Measurements from ENCODE around the gene MAPKAPK2. TPM values are rescaled to one million over a fixed set of nuclear protein-coding genes. Genes with fewer than 3 reads are reported as not detected.

The MAPKAPK2 gene
- total and polyA plus RNA-seq, 2 donors (not counting 1 experiment from before 2014, with no cell fraction given), result 60.3 to 85.8 TPM

- H3K36me3 ChIP-seq (replicated peaks in 1 of 2; ENCODE audit: control extremely low read depth in 1 of 2, control insufficient read depth in 1 of 2, extremely low read depth in 1 of 2, insufficient read depth in 2 of 2, low read length in 1 of 2), result peaks cover 2 to 43% of the 10 kb centered on the region in 2 experiments
- no peak overlapping the region for H3K27ac ChIP-seq (ENCODE audit: low read length in 2 of 2)
- H3K27me3 ChIP-seq (replicated peaks in 1 of 4; ENCODE audit: control extremely low read depth in 1 of 4, control insufficient read depth in 3 of 4, insufficient read depth in 4 of 4, low read length in 3 of 4), result no peaks in the 10 kb centered on the region
- 67% methylated on average over 8 of the region's 8 CpGs for WGBS (ENCODE audit: insufficient coverage)
- H4K20me1 ChIP-seq (ENCODE audit: control insufficient read depth, insufficient read depth, low read length, poor library complexity, severe bottlenecking), result peaks cover 60% of the 10 kb centered on the region
- no peaks in the 10 kb centered on the region for H3K9me3 ChIP-seq (ENCODE audit: control extremely low read depth in 1 of 3, control insufficient read depth in 2 of 3, insufficient read depth in 1 of 3, low read length in 2 of 3)
- TF ChIP-seq EZH2 (IDR thresholded peaks at IDR 0.05; ENCODE audit: borderline replicate concordance, insufficient read depth, low read depth, low read length, poor library complexity, severe bottlenecking) (no peak), CTCF (IDR thresholded peaks at IDR 0.05) (no peak)
- no peak overlapping the region for H3K4me2 ChIP-seq (replicated peaks; ENCODE audit: low read depth, low read length, poor library complexity, severe bottlenecking)
- DNase-seq (no peak), ATAC-seq (ENCODE audit: low read depth) (no peak)
- H3K27ac Mint-ChIP-seq, result no peak overlapping the region
- no peak overlapping the region for H3K4me3 Mint-ChIP-seq
- CTCF ChIA-PET, result interaction anchor here (0.6 to 13.1 kb wide), 11 partner anchors 36 to 253 kb away, joined by 3 to 145 read pairs (median 3); partner anchors contain the start of gene IL20
- intact Hi-C loops (cut with micrococcal nuclease), result loop anchor here (2.0 kb wide), 2 partner anchors 63 to 81 kb away; no protein-coding TSS in a partner anchor
- H3K9ac ChIP-seq (ENCODE audit: low read length), result no peak overlapping the region
- peaks cover 44% of the 10 kb centered on the region for H3K4me1 Mint-ChIP-seq
- no peaks in the 10 kb centered on the region for H3K27me3 Mint-ChIP-seq
- H2AFZ ChIP-seq (ENCODE audit: insufficient read depth, low read depth, low read length, poor library complexity, severe bottlenecking), result no peak overlapping the region
- peaks cover 48% of the 10 kb centered on the region for H3K79me2 ChIP-seq (ENCODE audit: control insufficient read depth, insufficient read depth, low read length)
- peaks cover 25 to 32% of the 10 kb centered on the region in 2 donors for H3K4me1 ChIP-seq (ENCODE audit: control insufficient read depth in 2 of 2, insufficient read depth in 2 of 2, low read length in 2 of 2)
- no peak overlapping the region for H3K4me3 ChIP-seq (ENCODE audit: control extremely low read depth in 1 of 5, extremely low read depth in 1 of 5, insufficient read depth in 1 of 5, low read depth in 2 of 5, low read length in 4 of 5)
- POLR2A ChIA-PET, result interaction anchor here (1.0 kb wide), 1 partner anchor 89 kb away, joined by 8 read pairs; no protein-coding TSS in a partner anchor
- H3K9me3 Mint-ChIP-seq (ENCODE audit: insufficient read depth), result no peaks in the 10 kb centered on the region
Measured at GRCh38 chr1:206727981-206728696, 43.4 kb downstream of the MAPKAPK2 start.

DNA sequence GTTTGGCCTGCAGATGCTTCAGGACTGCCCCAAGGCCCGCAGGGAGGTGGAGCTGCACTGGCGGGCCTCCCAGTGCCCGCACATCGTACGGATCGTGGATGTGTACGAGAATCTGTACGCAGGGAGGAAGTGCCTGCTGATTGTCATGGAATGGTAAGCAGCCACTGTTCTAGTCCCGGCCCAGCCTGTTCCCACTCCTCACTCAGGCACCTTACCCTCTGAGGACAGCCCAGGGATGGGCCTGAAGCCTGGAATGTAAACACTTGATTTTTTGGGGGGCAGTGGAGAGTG, 43.9 kb downstream of the MAPKAPK2 start:
- DNase-seq, result no peak

More for the DNA sequence above, 43.9 kb downstream of the MAPKAPK2 start:
- no peaks in the 10 kb centered on the region for H3K27me3 ChIP-seq (replicated peaks in 1 of 4; ENCODE audit: control extremely low read depth in 1 of 4, control insufficient read depth in 3 of 4, insufficient read depth in 4 of 4, low read length in 3 of 4)
- intact Hi-C loops (cut with micrococcal nuclease), result no loop called here
- no peaks in the 10 kb centered on the region for H3K9me3 ChIP-seq (ENCODE audit: control extremely low read depth in 1 of 3, control insufficient read depth in 2 of 3, insufficient read depth in 1 of 3, low read length in 2 of 3)
- TF ChIP-seq CTCF (IDR thresholded peaks at IDR 0.05), result no peak
- no peak for TF ChIP-seq EZH2 (IDR thresholded peaks at IDR 0.05; ENCODE audit: borderline replicate concordance, insufficient read depth, low read depth, low read length, poor library complexity, severe bottlenecking)
- Mint-ChIP-seq H3K4me3 (no peak overlapping the region), H3K9me3 (ENCODE audit: insufficient read depth) (no peaks in the 10 kb centered on the region), H3K27me3 (no peaks in the 10 kb centered on the region), H3K27ac (no peak overlapping the region), H3K4me1 (peaks cover 41% of the 10 kb centered on the region)
- H2AFZ ChIP-seq (ENCODE audit: insufficient read depth, low read depth, low read length, poor library complexity, severe bottlenecking), result no peak overlapping the region
- H3K4me3 ChIP-seq (ENCODE audit: control extremely low read depth in 1 of 5, extremely low read depth in 1 of 5, insufficient read depth in 1 of 5, low read depth in 2 of 5, low read length in 4 of 5), result no peak overlapping the region
- no peak for ATAC-seq (ENCODE audit: low read depth)
- peaks cover 25 to 32% of the 10 kb centered on the region in 2 donors for H3K4me1 ChIP-seq (ENCODE audit: control insufficient read depth in 2 of 2, insufficient read depth in 2 of 2, low read length in 2 of 2)
- no peak overlapping the region for H3K9ac ChIP-seq (ENCODE audit: low read length)
- ChIA-PET POLR2A (interaction anchor here (1.0 kb wide), 1 partner anchor 89 kb away, joined by 8 read pairs; no protein-coding TSS in a partner anchor), CTCF (interaction anchor here (1.0 to 13.1 kb wide), 6 partner anchors 66 to 253 kb away, joined by 3 to 145 read pairs (median 68); partner anchors contain the start of gene IL20)
- H3K4me2 ChIP-seq (replicated peaks; ENCODE audit: low read depth, low read length, poor library complexity, severe bottlenecking), result no peak overlapping the region
- peaks cover 43% of the 10 kb centered on the region for H3K79me2 ChIP-seq (ENCODE audit: control insufficient read depth, insufficient read depth, low read length)
- H4K20me1 ChIP-seq (ENCODE audit: control insufficient read depth, insufficient read depth, low read length, poor library complexity, severe bottlenecking), result peaks cover 55% of the 10 kb centered on the region
- WGBS (ENCODE audit: insufficient coverage), result 33% methylated on average over 9 of the region's 9 CpGs
- no peak overlapping the region for H3K27ac ChIP-seq (ENCODE audit: low read length in 2 of 2)
- peaks cover 2 to 46% of the 10 kb centered on the region in 2 experiments for H3K36me3 ChIP-seq (replicated peaks in 1 of 2; ENCODE audit: control extremely low read depth in 1 of 2, control insufficient read depth in 1 of 2, extremely low read depth in 1 of 2, insufficient read depth in 2 of 2, low read length in 1 of 2)
